Measurements from ENCODE around the gene MSANTD4. TPM values are rescaled to one million over a fixed set of nuclear protein-coding genes. Genes with fewer than 3 reads are reported as not detected.
"Not testable (repeated sequence)": the region's sequence is repeated elsewhere in the genome, so short reads cannot be mapped to it uniquely, and the experiment has no call there.

The MSANTD4 gene
- polyA plus RNA-seq, 3 donors from 2014 or later: 2.8 to 5.9 TPM; not detected in 1

DNA sequence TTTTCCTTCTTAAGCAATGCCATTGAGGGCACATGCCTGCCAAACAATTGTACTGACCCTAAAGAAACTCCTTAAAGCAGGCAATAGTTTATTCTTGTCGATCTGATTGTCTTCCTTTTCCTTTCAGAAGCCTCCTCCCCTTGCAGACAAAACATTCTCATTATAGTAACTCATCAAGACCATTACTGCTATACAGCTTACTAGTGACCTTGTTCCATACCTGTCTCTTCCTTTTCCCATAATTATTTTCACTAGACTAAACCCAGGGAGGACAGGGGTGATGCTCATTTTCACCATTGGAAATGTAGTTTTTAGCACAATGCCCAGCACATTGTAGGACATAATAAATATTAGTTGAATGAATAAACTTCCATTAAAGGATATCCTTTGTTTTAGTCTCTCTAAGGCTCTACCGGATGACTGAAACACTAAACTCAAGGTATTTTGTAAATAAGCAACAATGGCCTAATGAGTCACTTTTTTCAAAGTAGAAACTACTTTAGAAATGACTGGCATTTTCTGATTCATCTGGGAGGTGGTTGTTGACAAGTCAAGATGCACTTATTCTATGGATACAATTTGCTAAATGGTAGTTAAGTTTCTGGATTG lies 9.3 kb upstream of the MSANTD4 start:
- peaks cover 6 to 19% (median 14%) of the 10 kb centered on the region in 3 donors for H3K27me3 Mint-ChIP-seq (ENCODE audit: low read depth in 3 of 3)
- no peaks in the 10 kb centered on the region for H3K4me1 Mint-ChIP-seq
- DNase-seq: no peak
- H3K4me3 Mint-ChIP-seq: no peak overlapping the region
- no peaks in the 10 kb centered on the region for H3K36me3 Mint-ChIP-seq
- H3K27ac Mint-ChIP-seq: no peak overlapping the region
- H3K9me3 Mint-ChIP-seq: peaks cover 0 to 2% (median 0%) of the 10 kb centered on the region in 6 donors

DNA sequence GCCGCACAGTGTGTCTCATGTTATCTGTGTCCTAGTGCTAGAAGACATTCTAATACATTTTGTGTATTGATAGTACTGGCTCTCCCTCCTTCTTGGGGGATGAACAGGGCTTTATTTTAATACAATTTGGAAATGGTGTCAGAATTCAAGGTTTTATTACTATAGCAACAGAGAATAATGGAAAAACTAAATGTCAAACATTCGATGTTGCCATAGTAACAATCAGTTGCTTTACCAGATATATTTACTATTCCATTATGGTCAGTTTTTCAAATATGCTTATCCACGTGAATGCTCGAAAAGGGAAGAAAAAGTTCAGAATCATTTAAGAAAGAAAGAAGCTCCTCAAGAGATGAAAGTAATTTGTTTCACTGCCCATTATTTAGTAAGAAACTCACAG lies 8.6 kb upstream of the MSANTD4 start:
- no peak overlapping the region for H3K27ac Mint-ChIP-seq

DNA sequence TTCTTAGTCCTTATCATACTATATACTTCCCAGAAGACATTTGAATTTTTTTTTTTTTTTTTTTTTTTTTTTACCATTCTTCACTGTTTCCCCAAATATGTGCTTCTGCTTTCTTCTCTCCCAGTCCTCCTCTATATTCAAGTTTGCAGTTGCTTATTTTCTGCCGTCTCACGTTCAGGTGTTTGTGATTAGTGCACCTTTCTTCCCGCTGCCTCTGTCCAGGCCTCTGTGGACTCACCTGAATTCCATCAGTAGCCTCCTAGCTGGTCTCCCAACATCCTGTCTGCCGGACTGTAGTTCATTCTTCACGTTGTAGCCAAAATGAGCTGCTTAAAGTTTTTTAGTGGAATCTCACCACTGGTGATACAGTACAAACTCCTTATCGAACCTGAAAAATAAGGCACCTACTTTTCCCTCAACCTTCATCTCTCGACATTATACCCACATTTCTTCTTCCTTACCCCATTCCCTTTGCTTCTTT lies 795 bp upstream of the MSANTD4 start:
- no peak for DNase-seq
- Mint-ChIP-seq H3K4me1 (peaks cover 32 to 56% of the 10 kb centered on the region in 2 donors), H3K9me3 (no peaks in the 10 kb centered on the region), H3K36me3 (no peaks in the 10 kb centered on the region), H3K27me3 (ENCODE audit: low read depth in 3 of 3) (peaks cover 11 to 27% (median 18%) of the 10 kb centered on the region in 3 donors), H3K4me3 (peak overlapping the region; percentile 90 to 99 (median 96)), H3K27ac (peak overlapping the region; percentile 84 to 96 (median 89))

More for the DNA sequence above, 8.6 kb upstream of the MSANTD4 start:
- Mint-ChIP-seq H3K27me3 (ENCODE audit: low read depth in 3 of 3) (peaks cover 6 to 24% (median 14%) of the 10 kb centered on the region in 3 donors), H3K9me3 (peaks cover 0 to 2% (median 0%) of the 10 kb centered on the region in 6 donors), H3K36me3 (no peaks in the 10 kb centered on the region), H3K4me3 (no peak overlapping the region), H3K4me1 (no peaks in the 10 kb centered on the region)
- DNase-seq: no peak

DNA sequence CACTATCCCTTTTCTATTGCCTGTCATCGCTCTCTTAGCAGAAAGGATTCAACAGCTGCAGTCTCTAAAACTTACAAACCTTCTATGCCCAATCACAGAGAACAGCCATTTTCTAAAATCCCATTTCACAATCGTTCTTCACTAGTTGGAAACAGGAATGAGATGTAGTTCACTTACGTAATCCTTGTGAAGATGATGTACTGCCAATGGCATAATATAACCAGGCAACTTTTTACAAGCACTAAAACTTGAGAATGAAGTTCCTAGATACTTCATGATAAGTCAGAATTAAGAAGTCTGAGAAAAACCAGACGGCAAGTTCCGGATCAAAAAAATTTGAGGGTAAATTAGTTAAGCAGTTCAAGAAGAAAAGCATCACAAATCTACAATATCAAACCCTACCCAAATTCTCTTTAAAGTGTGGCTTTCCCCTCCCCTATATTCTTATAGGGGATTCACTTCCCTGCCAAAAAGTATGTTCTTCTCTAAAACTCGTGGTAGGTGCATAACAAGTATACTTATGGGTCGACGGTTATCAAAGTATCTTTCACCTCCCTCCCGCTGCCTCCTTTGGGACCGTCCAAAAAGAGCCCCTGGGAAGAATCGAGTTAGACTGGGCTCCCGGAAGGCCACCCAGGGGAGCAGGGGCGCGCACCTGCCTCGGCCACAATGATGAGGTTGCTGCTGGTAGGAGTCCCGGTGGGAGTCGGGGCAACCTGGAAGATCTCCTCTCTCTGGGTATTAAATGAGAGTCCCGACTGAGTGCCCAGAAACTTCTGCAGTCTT lies 666 bp downstream of the MSANTD4 start:
- Mint-ChIP-seq H3K4me3 (peak overlapping the region; percentile 90 to 99 (median 96)), H3K27ac (peak overlapping the region; percentile 84 to 96 (median 89)), H3K36me3 (no peaks in the 10 kb centered on the region), H3K27me3 (ENCODE audit: low read depth in 3 of 3) (peaks cover 8 to 21% (median 16%) of the 10 kb centered on the region in 3 donors), H3K9me3 (no peaks in the 10 kb centered on the region), H3K4me1 (peaks cover 35 to 60% of the 10 kb centered on the region in 2 donors)
- DNase-seq: no peak

DNA sequence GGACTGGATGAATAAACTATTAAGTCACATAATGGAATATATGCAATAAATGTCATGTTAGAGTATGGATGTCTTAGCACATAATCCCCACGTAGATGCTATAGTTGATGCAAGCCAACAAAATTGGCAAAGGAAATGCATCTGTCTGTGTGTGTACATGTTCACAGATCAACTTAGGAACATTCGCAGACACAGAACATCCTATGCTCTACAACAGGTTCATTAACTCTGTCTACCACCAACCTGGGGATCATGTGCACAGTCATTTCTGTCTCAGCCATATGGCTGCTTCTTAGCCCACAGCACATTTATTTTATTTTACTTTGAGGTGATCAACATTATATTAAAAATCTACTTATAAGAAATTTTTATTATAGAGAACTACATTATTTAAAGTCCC lies 4.9 kb downstream of the MSANTD4 start:
- Mint-ChIP-seq H3K4me1 (peaks cover 39 to 72% of the 10 kb centered on the region in 2 donors), H3K36me3 (peaks cover 0 to 3% (median 0%) of the 10 kb centered on the region in 3 donors), H3K4me3 (no peak overlapping the region), H3K27me3 (ENCODE audit: low read depth in 3 of 3) (peaks cover 0 to 1% (median under 1%) of the 10 kb centered on the region in 3 donors), H3K27ac (no peak overlapping the region), H3K9me3 (no peaks in the 10 kb centered on the region)
- no peak for DNase-seq

DNA sequence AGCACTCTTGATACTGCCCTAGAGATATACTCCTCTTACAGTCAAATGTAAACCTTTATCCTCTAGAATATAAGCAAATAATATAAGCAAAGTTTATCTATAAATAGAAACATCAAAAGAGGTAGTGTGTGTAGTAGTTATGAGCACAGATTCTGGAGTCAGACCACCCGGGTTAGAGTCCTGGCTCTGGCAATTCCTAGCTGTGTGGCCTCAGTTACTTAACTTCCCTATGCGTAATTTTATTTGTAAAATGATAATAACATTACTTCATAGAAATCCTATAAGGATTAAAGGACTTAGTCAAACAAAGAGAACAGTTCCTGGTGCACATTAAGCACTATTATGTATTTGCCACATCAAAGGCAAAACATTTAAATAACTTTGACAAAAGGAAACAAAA lies 7.0 kb downstream of the MSANTD4 start:
- H3K9me3 Mint-ChIP-seq: no peaks in the 10 kb centered on the region
- no peak for DNase-seq
- H3K36me3 Mint-ChIP-seq: peaks cover 13 to 16% (median 14%) of the 10 kb centered on the region in 3 donors
- H3K4me1 Mint-ChIP-seq: peaks cover 32 to 68% of the 10 kb centered on the region in 2 donors
- peaks cover 0 to 1% (median 0%) of the 10 kb centered on the region in 3 donors for H3K27me3 Mint-ChIP-seq (ENCODE audit: low read depth in 3 of 3)
- no peak overlapping the region for H3K4me3 Mint-ChIP-seq
- H3K27ac Mint-ChIP-seq: no peak overlapping the region

DNA sequence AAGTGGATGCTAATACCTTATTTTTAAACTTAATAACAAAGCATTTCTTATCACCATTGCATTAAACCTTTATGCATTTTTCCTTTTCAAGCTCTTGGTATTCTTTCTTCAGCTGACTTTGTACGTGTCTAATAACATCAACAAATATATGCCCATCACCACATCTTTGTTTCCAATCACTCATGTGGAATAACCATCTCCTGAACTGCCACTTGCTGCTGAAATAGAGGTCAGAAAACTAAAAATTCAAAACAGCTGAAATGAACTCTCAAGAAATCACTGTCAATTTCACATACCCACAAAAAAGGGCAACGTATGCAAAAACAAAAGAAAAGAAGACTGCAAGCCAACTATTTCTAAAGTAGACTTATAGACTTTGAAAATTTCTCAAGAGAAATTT lies 7.4 kb downstream of the MSANTD4 start:
- H3K27me3 Mint-ChIP-seq (ENCODE audit: low read depth in 3 of 3): peaks cover 0 to 1% (median 0%) of the 10 kb centered on the region in 3 donors
- no peaks in the 10 kb centered on the region for H3K9me3 Mint-ChIP-seq
- H3K36me3 Mint-ChIP-seq: peaks cover 18 to 20% (median 19%) of the 10 kb centered on the region in 3 donors
- H3K27ac Mint-ChIP-seq: no peak overlapping the region
- peaks cover 31 to 68% of the 10 kb centered on the region in 2 donors for H3K4me1 Mint-ChIP-seq
- no peak for DNase-seq
- no peak overlapping the region for H3K4me3 Mint-ChIP-seq

DNA sequence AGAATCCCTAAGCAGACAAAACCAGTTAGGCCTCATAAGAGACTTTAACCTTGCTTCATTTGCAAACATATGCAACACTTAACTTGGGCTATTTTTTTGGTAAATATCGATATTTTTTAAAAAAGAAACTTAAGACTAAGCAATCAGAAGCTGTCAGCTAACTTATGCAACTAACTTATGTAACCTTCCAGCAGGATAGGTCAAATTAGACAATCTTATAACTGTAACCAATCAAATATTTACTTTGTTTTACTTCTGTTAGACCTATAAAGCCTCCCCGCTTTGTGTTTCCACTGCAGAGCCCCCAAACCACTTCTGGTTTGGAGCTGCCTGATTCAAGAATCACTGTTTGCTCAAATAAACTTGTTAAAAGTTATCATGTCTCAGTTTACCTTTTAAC lies 8.0 kb downstream of the MSANTD4 start:
- no peak for DNase-seq
- H3K36me3 Mint-ChIP-seq: peaks cover 21 to 24% (median 23%) of the 10 kb centered on the region in 3 donors
- peaks cover 28 to 66% of the 10 kb centered on the region in 2 donors for H3K4me1 Mint-ChIP-seq
- no peaks in the 10 kb centered on the region for H3K9me3 Mint-ChIP-seq
- H3K27ac Mint-ChIP-seq: no peak overlapping the region
- no peak overlapping the region for H3K4me3 Mint-ChIP-seq
- peaks cover 0 to 1% (median 0%) of the 10 kb centered on the region in 3 donors for H3K27me3 Mint-ChIP-seq (ENCODE audit: low read depth in 3 of 3)

DNA sequence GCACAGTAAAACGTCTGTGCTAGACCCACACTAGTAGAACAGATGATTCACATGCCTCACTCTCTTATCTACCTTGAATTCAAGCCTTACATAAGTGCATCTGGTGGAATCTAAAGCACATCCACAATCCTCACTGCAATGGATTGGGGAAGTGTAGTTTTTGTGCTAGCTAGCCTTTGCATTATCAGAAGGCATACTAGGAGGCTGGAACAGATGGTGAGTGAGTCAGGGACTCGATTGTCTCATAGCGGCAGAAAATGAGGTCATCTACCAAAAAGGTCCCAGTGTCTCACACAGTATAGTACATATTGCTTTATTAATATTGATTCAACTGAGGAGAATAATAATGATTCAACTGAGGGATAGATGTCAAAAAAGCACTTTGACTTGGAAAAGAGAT lies 9.3 kb downstream of the MSANTD4 start:
- H3K27me3 Mint-ChIP-seq (ENCODE audit: low read depth in 3 of 3): peaks cover 0 to 1% (median 0%) of the 10 kb centered on the region in 3 donors
- H3K36me3 Mint-ChIP-seq: peaks cover 31 to 33% (median 32%) of the 10 kb centered on the region in 3 donors
- peaks cover 26 to 67% of the 10 kb centered on the region in 2 donors for H3K4me1 Mint-ChIP-seq

DNA sequence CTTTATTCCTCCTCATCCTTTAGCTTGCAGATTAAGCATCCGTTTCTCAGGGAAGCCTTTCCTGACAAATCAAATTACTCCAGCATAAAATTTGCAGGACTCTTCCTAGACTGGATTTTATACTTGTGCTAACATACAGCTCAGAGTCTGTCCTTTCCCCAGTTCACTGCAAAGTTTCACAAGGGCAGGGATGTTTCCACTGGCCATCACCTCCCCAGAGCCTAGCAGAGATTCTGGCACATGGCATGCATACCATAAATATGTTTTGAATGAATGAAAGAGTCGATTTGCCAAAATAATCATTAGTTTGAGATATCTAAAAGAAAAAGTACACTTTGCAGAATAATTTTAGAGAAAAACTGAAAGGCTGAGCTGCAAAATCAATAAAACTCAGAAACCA lies 10.6 kb downstream of the MSANTD4 start:
- H3K36me3 Mint-ChIP-seq: peaks cover 43 to 45% (median 44%) of the 10 kb centered on the region in 3 donors
- H3K4me1 Mint-ChIP-seq: peaks cover 24 to 72% of the 10 kb centered on the region in 2 donors
- no peak for DNase-seq

More for the DNA sequence above, 9.3 kb downstream of the MSANTD4 start:
- H3K27ac Mint-ChIP-seq: no peak overlapping the region
- no peaks in the 10 kb centered on the region for H3K9me3 Mint-ChIP-seq
- H3K4me3 Mint-ChIP-seq: no peak overlapping the region
- DNase-seq: no peak

DNA sequence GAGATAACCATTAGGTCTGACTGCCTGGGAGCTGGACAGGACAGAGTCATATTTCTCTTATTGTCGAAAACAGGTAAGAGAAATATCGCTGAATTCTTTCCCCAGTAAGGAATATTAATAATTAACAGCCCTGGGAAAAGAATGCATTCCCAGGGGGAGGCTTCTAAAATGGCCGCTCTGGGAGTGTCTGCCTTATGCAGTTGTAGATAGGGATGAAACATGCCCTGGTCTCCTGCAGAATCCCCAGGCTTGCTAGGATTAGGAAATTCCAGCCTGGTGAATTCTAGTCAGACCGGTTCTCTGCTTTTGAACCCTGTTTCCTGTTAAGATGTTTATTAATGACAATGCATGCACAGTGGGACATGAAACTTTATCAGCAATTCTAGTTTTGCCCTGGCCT lies 18.9 kb downstream of the MSANTD4 start:
- Mint-ChIP-seq H3K4me1 (peaks cover 2 to 35% of the 10 kb centered on the region in 2 donors), H3K36me3 (peaks cover 53 to 76% (median 69%) of the 10 kb centered on the region in 3 donors), H3K9me3 (peaks cover 7 to 17% (median 10%) of the 10 kb centered on the region in 6 donors)
- not testable (repeated sequence) for H3K4me3 Mint-ChIP-seq; H3K27ac Mint-ChIP-seq; H3K27me3 Mint-ChIP-seq (ENCODE audit: low read depth in 3 of 3); DNase-seq

More for the DNA sequence above, 10.6 kb downstream of the MSANTD4 start:
- H3K27me3 Mint-ChIP-seq (ENCODE audit: low read depth in 3 of 3): peaks cover 0 to 1% (median 0%) of the 10 kb centered on the region in 3 donors
- H3K9me3 Mint-ChIP-seq: no peaks in the 10 kb centered on the region
- no peak overlapping the region for H3K4me3 Mint-ChIP-seq
- no peak overlapping the region for H3K27ac Mint-ChIP-seq

DNA sequence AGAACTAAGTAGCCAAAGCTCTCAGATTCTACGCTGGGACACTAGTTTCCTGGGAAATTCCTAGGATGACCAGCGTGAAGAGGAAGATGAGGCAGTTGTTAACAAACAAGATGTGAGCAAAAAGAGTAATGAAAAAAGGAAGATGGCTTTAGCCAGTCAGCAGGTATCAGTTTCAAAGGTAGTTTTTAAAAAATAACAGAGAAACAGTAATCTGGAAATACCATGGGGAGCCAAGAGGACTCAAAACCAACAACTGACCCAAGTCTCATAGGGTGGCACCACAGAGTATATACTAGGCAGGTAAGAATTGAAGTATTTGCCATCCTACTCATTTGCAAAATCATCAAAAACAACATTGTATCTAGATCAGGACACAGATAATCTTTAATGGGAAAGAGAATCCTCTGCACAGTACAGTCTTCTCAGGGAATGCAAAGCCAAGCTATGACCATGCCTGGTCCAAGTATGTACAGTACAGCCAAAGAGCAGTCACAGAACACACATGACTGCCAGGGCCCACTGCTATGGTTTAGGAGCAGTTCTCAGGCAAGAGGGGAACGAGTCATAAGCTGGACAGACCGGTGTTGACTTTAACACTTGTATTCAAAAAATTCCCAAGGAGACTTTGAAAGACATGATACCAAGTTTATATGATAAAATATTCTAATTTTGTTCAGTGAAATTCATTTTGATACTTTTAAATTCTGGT lies 20.6 kb downstream of the MSANTD4 start:
- Mint-ChIP-seq H3K9me3 (peaks cover 7 to 17% (median 10%) of the 10 kb centered on the region in 6 donors), H3K4me3 (no peak overlapping the region), H3K36me3 (peaks cover 44 to 66% (median 62%) of the 10 kb centered on the region in 3 donors), H3K4me1 (peaks cover 2 to 30% of the 10 kb centered on the region in 2 donors), H3K27me3 (ENCODE audit: low read depth in 3 of 3) (peaks cover 0 to 1% (median 0%) of the 10 kb centered on the region in 3 donors), H3K27ac (no peak overlapping the region)
- no peak for DNase-seq

DNA sequence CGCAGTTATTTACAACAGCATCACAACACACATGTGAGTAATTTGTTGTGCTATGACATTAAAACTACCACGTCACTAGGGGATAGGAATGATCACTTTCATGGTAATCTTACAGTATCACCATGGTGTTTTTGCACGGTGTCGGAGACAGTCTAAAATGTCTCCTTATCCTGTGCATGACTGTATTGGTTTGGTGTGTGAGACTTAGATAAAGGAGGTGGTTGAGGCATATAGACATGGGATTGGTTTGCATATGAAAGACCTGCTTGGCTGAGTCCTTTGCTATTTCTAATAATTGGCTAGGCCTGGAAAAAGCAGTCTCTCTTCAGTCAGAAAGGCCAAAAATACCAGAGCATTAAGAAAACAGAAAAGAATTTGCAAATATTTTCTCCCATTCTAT lies 30.2 kb downstream of the MSANTD4 start:
- DNase-seq: no peak
- H3K27me3 Mint-ChIP-seq (ENCODE audit: low read depth in 3 of 3): no peaks in the 10 kb centered on the region
- H3K27ac Mint-ChIP-seq: no peak overlapping the region
- peaks cover 0 to 13% (median 4%) of the 10 kb centered on the region in 6 donors for H3K9me3 Mint-ChIP-seq
- H3K4me3 Mint-ChIP-seq: no peak overlapping the region
- peaks cover 31 to 44% (median 38%) of the 10 kb centered on the region in 3 donors for H3K36me3 Mint-ChIP-seq
- no peaks in the 10 kb centered on the region for H3K4me1 Mint-ChIP-seq
